Measurements from ENCODE around the gene FAM13A. TPM values are rescaled to one million over a fixed set of nuclear protein-coding genes. Genes with fewer than 3 reads are reported as not detected.

FAM13A gene
- total RNA-seq, 1 donor from 2014 or later: 2.7 TPM

GRCh38 chr4:88976775-88977035 is 80.3 kb downstream of the FAM13A start:
- H3K27ac Mint-ChIP-seq: no peak overlapping the region
- H3K9me3 Mint-ChIP-seq: peaks cover 9% of the 10 kb centered on the region
- POLR2A ChIA-PET: no interaction called here

GRCh38 chr4:88975958-88976774 is 80.8 kb downstream of the FAM13A start:
- CTCF ChIA-PET: no interaction called here
- no peak for ATAC-seq (ENCODE audit: low read depth)
- Mint-ChIP-seq H3K9me3 (peaks cover 9% of the 10 kb centered on the region), H3K4me3 (no peak overlapping the region), H3K27me3 (no peaks in the 10 kb centered on the region), H3K4me1 (no peaks in the 10 kb centered on the region), H3K27ac (no peak overlapping the region), H3K36me3 (ENCODE audit: low read depth) (no peaks in the 10 kb centered on the region)
- no peak for DNase-seq
- intact Hi-C loops (cut with micrococcal nuclease): no loop called here
- TF ChIP-seq CTCF (IDR thresholded peaks at IDR 0.05): no peak
- POLR2A ChIA-PET: no interaction called here

More at GRCh38 chr4:88976775-88977035, 80.3 kb downstream of the FAM13A start:
- H3K36me3 Mint-ChIP-seq (ENCODE audit: low read depth): no peaks in the 10 kb centered on the region
- CTCF ChIA-PET: no interaction called here
- H3K27me3 Mint-ChIP-seq: no peaks in the 10 kb centered on the region
- no peak for TF ChIP-seq CTCF (IDR thresholded peaks at IDR 0.05)
- H3K4me3 Mint-ChIP-seq: no peak overlapping the region
- DNase-seq (no peak), ATAC-seq (ENCODE audit: low read depth) (no peak)
- intact Hi-C loops (cut with micrococcal nuclease): no loop called here
- no peaks in the 10 kb centered on the region for H3K4me1 Mint-ChIP-seq

- ATAC-seq (ENCODE audit: low read depth) (no peak), DNase-seq (no peak)
- intact Hi-C loops (cut with micrococcal nuclease): no loop called here
- ChIA-PET POLR2A (no interaction called here), CTCF (no interaction called here)
- H3K9me3 Mint-ChIP-seq: peaks cover 9% of the 10 kb centered on the region
- no peak overlapping the region for H3K4me3 Mint-ChIP-seq
- H3K27ac Mint-ChIP-seq: no peak overlapping the region
- no peak for TF ChIP-seq CTCF (IDR thresholded peaks at IDR 0.05)
- H3K36me3 Mint-ChIP-seq (ENCODE audit: low read depth): no peaks in the 10 kb centered on the region
- no peaks in the 10 kb centered on the region for H3K27me3 Mint-ChIP-seq
- no peaks in the 10 kb centered on the region for H3K4me1 Mint-ChIP-seq
Observed at GRCh38 chr4:88971536-88971935, 85.4 kb downstream of the FAM13A start.

- no peaks in the 10 kb centered on the region for H3K4me1 Mint-ChIP-seq
- peaks cover 9% of the 10 kb centered on the region for H3K9me3 Mint-ChIP-seq
- H3K36me3 Mint-ChIP-seq (ENCODE audit: low read depth): no peaks in the 10 kb centered on the region
- H3K27ac Mint-ChIP-seq: no peak overlapping the region
- no peaks in the 10 kb centered on the region for H3K27me3 Mint-ChIP-seq
- DNase-seq (no peak), ATAC-seq (ENCODE audit: low read depth) (no peak)
- no peak overlapping the region for H3K4me3 Mint-ChIP-seq
- ChIA-PET POLR2A (no interaction called here), CTCF (no interaction called here)
- intact Hi-C loops (cut with micrococcal nuclease): no loop called here
- no peak for TF ChIP-seq CTCF (IDR thresholded peaks at IDR 0.05)
Observed at GRCh38 chr4:88969746-88970145, 87.2 kb downstream of the FAM13A start.

- Mint-ChIP-seq H3K27ac (no peak overlapping the region), H3K4me3 (no peak overlapping the region), H3K36me3 (ENCODE audit: low read depth) (no peaks in the 10 kb centered on the region), H3K27me3 (no peaks in the 10 kb centered on the region), H3K9me3 (peaks cover 9% of the 10 kb centered on the region), H3K4me1 (no peaks in the 10 kb centered on the region)
- no peak for ATAC-seq (ENCODE audit: low read depth)
- intact Hi-C loops (cut with micrococcal nuclease): no loop called here
- TF ChIP-seq CTCF (IDR thresholded peaks at IDR 0.05): no peak
- CTCF ChIA-PET: no interaction called here
- POLR2A ChIA-PET: no interaction called here
- no peak for DNase-seq
Observed at GRCh38 chr4:88969271-88969670, 87.7 kb downstream of the FAM13A start.

Data from activated B cell treated with CpG ODN at 0.5 μM for 24 hours (primary cell).